Panc1 (cell line): ENCODE measurements around the gene BTD. TPM values are rescaled to one million over a fixed set of nuclear protein-coding genes. Genes with fewer than 3 reads are reported as not detected.

Experiments used
- ATAC-seq: fragments of 200-7000 bp; cut with Tn5 transposase; 2 replicates; pipeline ENCODE4 v1.9.1; 2020; ENCODE audit warnings: mild to moderate bottlenecking, moderate library complexity
- BruUV-seq: library from RNA; stranded (reverse); fragments of 400-500 nt; replicated peaks from 2 replicates; lab custom pipeline; 2021; lab: Mats Ljungman, UMichigan
- CTCF ChIA-PET: fragments of 300-600 bp; sonication (Branson Sonifier 250); formaldehyde crosslinking; loops from one replicate; lab custom pipeline; 2022; ENCODE audit warnings: antibody characterized with exemption; lab: Charles Lee
- POLR2A ChIA-PET: fragments of 300-600 bp; sonication (Branson Sonifier 250); formaldehyde crosslinking; loops from one replicate; lab custom pipeline; 2022; ENCODE audit warnings: antibody characterized with exemption; lab: Charles Lee
- DNase-seq: peaks from one replicate; pipeline ENCODE4 v3.0.0-alpha.2; 2010; ENCODE audit warnings: low read depth, low spot score
- H3K27ac ChIP-seq: 2 replicates; pipeline ENCODE4 v1.5.1; 2011; ENCODE audit warnings: mild to moderate bottlenecking, low read length, inconsistent platforms
- H3K27me3 ChIP-seq: fragments of 200-500 bp; sonication (Bioruptor generic); 2 replicates; pipeline ENCODE4 v1.6.0; 2014; ENCODE audit warnings: low read length, inconsistent platforms; ENCODE audit not compliant: control insufficient read depth, insufficient read depth
- H3K36me3 ChIP-seq: fragments of 200-500 bp; sonication (Bioruptor generic); 2 replicates; pipeline ENCODE4 v1.5.1; 2014; ENCODE audit warnings: inconsistent platforms, mild to moderate bottlenecking, low read length, moderate library complexity; ENCODE audit not compliant: control insufficient read depth, insufficient read depth
- H3K4me1 ChIP-seq: 2 replicates; pipeline ENCODE4 v1.5.1; 2011; ENCODE audit warnings: inconsistent platforms, mild to moderate bottlenecking, low read length, moderate library complexity; ENCODE audit not compliant: control insufficient read depth, insufficient read depth
- H3K4me3 ChIP-seq, 2 experiments: 2 replicates each; pipeline ENCODE4 v1.5.1; 2011 to 2012; ENCODE audit warnings: low read depth in 2 of 2, low read length in 2 of 2, mild to moderate bottlenecking in 2 of 2, inconsistent platforms in 1 of 2, moderate library complexity in 1 of 2
- H3K9me3 ChIP-seq: fragments of 200-500 bp; sonication (Bioruptor generic); 2 replicates; pipeline ENCODE4 v1.5.1; 2014; ENCODE audit warnings: low read depth, mild to moderate bottlenecking, inconsistent platforms, low read length, moderate library complexity; ENCODE audit not compliant: control insufficient read depth, insufficient read depth
- POLR2AphosphoS5 ChIP-seq: IDR thresholded peaks from 2 replicates; pipeline ENCODE4 v1.6.1; 2012; ENCODE audit warnings: mild to moderate bottlenecking, low read depth, low read length, moderate library complexity
- SIN3A ChIP-seq: IDR thresholded peaks from 2 replicates; pipeline ENCODE4 v1.6.1; 2012; ENCODE audit warnings: low read depth, mild to moderate bottlenecking, low read length, moderate library complexity, borderline replicate concordance; ENCODE audit not compliant: insufficient read depth
- TCF7L2 ChIP-seq: IDR thresholded peaks from 2 replicates; pipeline ENCODE4 v1.6.1; 2011; ENCODE audit warnings: mild to moderate bottlenecking, low read depth, low read length, inconsistent platforms
- in situ Hi-C: cut with HindIII; loops from 2 replicates; pipeline ENCODE4 v1.10.0; 2016; ENCODE audit warnings: low sequenced_read_pairs, low pct_unique_long_range_greater_than_20kb
- intact Hi-C: fragments of 100-400 bp; cut with micrococcal nuclease; formaldehyde crosslinking; loops from one replicate; pipeline ENCODE4 v1.10.0; 2022; ENCODE audit not compliant: unreplicated experiment
- total RNA-seq: library from RNA; stranded (reverse); gene quantifications from one replicate; pipeline ENCODE4 v1.2.1, GENCODE V29; 2021; ENCODE audit not compliant: unreplicated experiment
- TF ChIP-seq, protein P1 (sequence below), 2 experiments: IDR thresholded peaks; 2 replicates each; pipeline ENCODE4 v1.6.1; 2011 to 2012; ENCODE audit warnings: low read depth in 2 of 2, control low read depth in 1 of 2, low read length in 1 of 2, mild to moderate bottlenecking in 1 of 2, moderate library complexity in 1 of 2; ENCODE audit not compliant: insufficient read depth in 1 of 2
- TF ChIP-seq, protein P2 (sequence below): fragments of 450-650 bp; IDR thresholded peaks from 2 replicates; pipeline ENCODE4 v1.5.1; 2017; ENCODE audit warnings: mild to moderate bottlenecking

BTD gene
- total RNA-seq, 1 experiment from 2014 or later = 22.7 TPM

DNA sequence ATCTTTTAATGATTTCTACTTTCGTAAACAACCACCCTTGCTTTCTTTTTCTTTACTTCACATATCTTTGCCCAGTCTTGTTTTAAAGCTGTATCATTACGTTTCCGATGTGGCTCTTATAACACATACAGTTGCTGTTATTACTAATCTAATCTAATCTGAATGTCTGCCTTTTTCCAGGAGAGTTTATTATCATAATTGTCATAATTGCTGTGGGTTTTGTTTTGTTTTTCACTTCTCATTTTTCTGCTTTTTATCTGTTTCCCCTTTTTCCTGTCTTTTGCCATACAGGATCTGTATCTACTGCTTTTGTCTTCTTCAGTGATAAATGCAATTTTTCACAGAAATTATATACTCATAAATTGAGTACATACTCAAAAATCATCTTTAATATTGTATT lies 25.1 kb upstream of the BTD start:
- no peak for ATAC-seq
- Histone ChIP-seq H3K27ac (no peak overlapping the region), H3K4me1 (no peaks in the 10 kb centered on the region), H3K27me3 (no peaks in the 10 kb centered on the region), H3K4me3 (no peak overlapping the region), H3K9me3 (no peaks in the 10 kb centered on the region), H3K36me3 (peaks cover 8% of the 10 kb centered on the region)
- intact Hi-C loops (no loop called here), in situ Hi-C loops (no loop called here)
- BruUV-seq = no TSS peak
- TF ChIP-seq SIN3A (no peak), POLR2AphosphoS5 (no peak), TCF7L2 (no peak)
- TF ChIP-seq, protein P1, sequence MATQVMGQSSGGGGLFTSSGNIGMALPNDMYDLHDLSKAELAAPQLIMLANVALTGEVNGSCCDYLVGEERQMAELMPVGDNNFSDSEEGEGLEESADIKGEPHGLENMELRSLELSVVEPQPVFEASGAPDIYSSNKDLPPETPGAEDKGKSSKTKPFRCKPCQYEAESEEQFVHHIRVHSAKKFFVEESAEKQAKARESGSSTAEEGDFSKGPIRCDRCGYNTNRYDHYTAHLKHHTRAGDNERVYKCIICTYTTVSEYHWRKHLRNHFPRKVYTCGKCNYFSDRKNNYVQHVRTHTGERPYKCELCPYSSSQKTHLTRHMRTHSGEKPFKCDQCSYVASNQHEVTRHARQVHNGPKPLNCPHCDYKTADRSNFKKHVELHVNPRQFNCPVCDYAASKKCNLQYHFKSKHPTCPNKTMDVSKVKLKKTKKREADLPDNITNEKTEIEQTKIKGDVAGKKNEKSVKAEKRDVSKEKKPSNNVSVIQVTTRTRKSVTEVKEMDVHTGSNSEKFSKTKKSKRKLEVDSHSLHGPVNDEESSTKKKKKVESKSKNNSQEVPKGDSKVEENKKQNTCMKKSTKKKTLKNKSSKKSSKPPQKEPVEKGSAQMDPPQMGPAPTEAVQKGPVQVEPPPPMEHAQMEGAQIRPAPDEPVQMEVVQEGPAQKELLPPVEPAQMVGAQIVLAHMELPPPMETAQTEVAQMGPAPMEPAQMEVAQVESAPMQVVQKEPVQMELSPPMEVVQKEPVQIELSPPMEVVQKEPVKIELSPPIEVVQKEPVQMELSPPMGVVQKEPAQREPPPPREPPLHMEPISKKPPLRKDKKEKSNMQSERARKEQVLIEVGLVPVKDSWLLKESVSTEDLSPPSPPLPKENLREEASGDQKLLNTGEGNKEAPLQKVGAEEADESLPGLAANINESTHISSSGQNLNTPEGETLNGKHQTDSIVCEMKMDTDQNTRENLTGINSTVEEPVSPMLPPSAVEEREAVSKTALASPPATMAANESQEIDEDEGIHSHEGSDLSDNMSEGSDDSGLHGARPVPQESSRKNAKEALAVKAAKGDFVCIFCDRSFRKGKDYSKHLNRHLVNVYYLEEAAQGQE (IDR thresholded peaks at IDR 0.05; ENCODE audit: insufficient read depth in 1 of 2, low read depth in 2 of 2, low read length in 1 of 2) = no peak
- TF ChIP-seq, protein P2, sequence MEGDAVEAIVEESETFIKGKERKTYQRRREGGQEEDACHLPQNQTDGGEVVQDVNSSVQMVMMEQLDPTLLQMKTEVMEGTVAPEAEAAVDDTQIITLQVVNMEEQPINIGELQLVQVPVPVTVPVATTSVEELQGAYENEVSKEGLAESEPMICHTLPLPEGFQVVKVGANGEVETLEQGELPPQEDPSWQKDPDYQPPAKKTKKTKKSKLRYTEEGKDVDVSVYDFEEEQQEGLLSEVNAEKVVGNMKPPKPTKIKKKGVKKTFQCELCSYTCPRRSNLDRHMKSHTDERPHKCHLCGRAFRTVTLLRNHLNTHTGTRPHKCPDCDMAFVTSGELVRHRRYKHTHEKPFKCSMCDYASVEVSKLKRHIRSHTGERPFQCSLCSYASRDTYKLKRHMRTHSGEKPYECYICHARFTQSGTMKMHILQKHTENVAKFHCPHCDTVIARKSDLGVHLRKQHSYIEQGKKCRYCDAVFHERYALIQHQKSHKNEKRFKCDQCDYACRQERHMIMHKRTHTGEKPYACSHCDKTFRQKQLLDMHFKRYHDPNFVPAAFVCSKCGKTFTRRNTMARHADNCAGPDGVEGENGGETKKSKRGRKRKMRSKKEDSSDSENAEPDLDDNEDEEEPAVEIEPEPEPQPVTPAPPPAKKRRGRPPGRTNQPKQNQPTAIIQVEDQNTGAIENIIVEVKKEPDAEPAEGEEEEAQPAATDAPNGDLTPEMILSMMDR = no peak
- DNase-seq = no peak
- ChIA-PET CTCF (no interaction called here), POLR2A (no interaction called here)

DNA sequence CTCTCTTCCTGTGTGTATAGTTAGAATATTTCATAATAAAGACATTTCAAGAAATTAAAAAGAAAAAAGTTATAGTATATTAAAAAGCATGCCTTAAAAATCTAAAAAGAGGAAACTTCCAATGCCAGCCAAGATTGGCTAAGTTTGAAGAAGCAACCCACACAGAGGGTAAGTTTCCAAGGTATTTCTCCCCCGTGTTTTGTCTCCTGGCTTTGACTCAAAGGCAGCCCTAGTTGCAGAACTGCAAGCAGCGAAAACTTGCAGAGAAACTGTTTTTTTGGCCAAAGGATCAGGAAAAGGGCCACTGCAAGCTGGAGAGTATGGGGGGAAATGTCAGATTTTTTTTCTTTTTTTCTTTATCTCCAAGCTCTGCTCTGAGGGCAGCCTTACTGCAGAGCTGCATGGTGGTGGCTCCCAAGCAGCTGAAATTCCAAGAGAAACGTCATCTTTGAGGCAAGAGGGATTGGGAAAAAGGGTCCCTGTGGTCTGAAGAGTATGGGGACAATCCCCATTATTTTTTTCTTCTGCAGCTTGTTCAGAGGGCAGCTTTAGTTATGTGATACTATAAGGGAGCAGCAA lies 23.2 kb upstream of the BTD start:
- H3K36me3 ChIP-seq = peaks cover 5% of the 10 kb centered on the region; the same call in 1 of the 2 replicates
- H3K9me3 ChIP-seq = no peaks in the 10 kb centered on the region
- POLR2A ChIA-PET = no interaction called here
- no TSS peak for BruUV-seq
- CTCF ChIA-PET = no interaction called here
- no peak overlapping the region for H3K4me3 ChIP-seq
- no peak overlapping the region for H3K27ac ChIP-seq
- TF ChIP-seq, protein P2 = no peak
- TF ChIP-seq, protein P1 (IDR thresholded peaks at IDR 0.05; ENCODE audit: insufficient read depth in 1 of 2, low read depth in 2 of 2, low read length in 1 of 2) = no peak
- TF ChIP-seq TCF7L2 = no peak
- no peak for TF ChIP-seq POLR2AphosphoS5
- no peak for TF ChIP-seq SIN3A
- in situ Hi-C loops = no loop called here
- no peak for ATAC-seq
- no peak for DNase-seq
- intact Hi-C loops = no loop called here
- H3K4me1 ChIP-seq = no peaks in the 10 kb centered on the region
- no peaks in the 10 kb centered on the region for H3K27me3 ChIP-seq
